Hepatocyte (in vitro differentiated cells): Measurements from ENCODE around the gene FMO1.

ENCODE experiments used
- CTCF ChIP-seq: fragments of 200-600 bp; sonication (generic); IDR thresholded peaks from 2 replicates; pipeline ENCODE4 v1.5.1; 2016; ENCODE audit warnings: antibody characterized with exemption, mild to moderate bottlenecking; ENCODE audit not compliant: poor library complexity
- EZH2 ChIP-seq: fragments of 200-600 bp; sonication (generic); IDR thresholded peaks from 2 replicates; pipeline ENCODE4 v1.6.1; 2016; ENCODE audit warnings: antibody characterized with exemption, mild to moderate bottlenecking, borderline replicate concordance
- EZH2phosphoT487 ChIP-seq: fragments of 200-600 bp; sonication (generic); IDR thresholded peaks from one replicate; pipeline ENCODE4 v1.6.1; 2018; ENCODE audit warnings: antibody characterized with exemption, mild to moderate bottlenecking, low read depth, moderate library complexity; ENCODE audit not compliant: unreplicated experiment, severe bottlenecking

- TF ChIP-seq EZH2 (no peak), CTCF (no peak), EZH2phosphoT487 (no peak)
Measured at GRCh38 chr1:171267391-171267790, 19.1 kb downstream of the FMO1 start.
